EL (cell line): ENCODE data around the gene SLC35F5.
A peak's percentile ranks its signal among the peaks of the same experiment; 100 is the strongest.
"Not testable (repeated sequence)": the region's sequence is repeated elsewhere in the genome, so short reads cannot be mapped to it uniquely, and the experiment has no call there.

Source experiments
- DNase-seq: peaks from one replicate; pipeline ENCODE4 v3.0.0-alpha.2; 2016

SLC35F5 gene

DNA sequence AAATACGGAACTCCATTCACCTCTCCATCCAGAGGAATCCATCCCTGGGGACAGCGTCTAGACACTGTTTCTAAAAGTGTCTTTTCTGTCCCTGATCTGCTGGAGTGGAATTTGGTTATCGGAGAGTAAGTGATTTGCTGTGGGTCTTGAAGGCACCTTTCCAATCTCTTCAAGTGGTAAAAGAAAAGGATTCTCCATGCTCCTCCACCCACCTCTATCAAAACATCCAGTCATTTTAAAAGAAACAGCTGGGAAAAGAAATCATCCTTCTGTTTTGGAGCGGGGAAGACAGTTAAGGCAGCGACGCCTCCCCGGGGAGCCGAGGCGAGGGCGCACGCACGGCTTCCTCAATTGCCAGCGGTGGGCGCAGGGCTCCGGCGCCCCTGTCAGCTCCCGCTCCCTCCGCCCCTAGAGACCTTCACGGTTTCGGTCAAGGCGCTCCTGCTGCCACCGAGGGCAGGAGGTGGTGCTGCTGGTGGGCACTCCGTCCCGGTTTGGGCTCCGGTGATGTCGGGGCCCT lies 547 bp downstream of the SLC35F5 start:
- no peak for DNase-seq

DNA sequence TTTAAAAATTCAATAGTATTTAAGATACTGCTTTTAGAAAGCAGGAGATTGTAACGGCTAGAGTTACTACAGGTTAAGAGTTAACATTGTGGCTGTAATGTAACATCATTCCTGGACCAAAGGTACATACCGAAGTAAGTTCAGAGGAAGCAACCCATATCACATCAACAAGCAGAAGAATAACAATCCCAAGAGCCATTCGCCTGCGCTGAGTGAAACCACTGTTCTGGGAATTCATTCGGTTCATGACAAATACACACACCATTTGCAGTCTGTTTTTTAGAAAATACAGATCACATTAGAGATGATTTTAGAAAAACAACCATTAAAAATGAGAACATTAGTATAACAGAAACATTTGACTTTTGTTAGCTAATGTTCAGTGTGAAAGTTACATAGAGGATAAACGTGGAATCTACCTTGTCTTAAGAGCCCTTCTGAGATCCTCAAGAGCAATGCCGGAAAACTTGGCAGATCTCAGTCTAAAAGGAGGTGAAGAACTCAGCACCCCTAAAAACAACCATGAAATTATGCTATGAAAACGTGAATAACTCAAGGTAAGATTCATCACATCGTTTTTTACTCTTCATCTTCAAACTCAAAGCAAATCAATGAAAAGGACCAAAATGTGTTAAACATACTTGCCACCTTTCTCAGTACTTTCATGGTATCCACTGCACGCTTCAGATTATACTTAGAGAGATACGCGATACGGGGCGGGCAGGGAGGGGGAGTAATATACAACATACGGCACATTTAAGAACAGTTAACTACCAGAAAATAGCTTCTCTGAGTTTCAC lies 1.2 kb downstream of the SLC35F5 start:
- peak; percentile 32 for DNase-seq

GRCh38 chr2:113754160-113754559 lies 2.3 kb downstream of the SLC35F5 start:
- no peak for DNase-seq

- DNase-seq = no peak
Measured at GRCh38 chr2:113750385-113750784, 6.1 kb downstream of the SLC35F5 start.

DNA sequence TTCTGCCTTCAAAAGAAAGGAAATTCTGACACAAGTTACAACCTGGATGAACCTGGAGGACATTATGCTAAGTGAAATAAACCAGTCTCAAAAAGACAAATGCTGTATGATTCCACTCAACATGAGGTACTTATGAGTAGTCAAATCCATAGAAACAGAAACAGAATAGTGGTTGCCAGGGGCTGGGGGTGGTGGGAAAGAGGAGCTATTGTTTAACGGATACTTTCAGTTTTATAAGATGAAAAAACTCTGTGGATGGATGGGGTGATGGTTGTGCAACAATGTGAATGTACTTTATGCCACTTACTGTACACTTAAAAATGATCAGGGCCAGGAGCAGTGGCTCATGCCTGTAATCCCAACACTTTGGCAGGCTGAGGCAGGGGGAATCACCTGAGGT lies 15.4 kb downstream of the SLC35F5 start:
- DNase-seq = no peak

- no peak for DNase-seq
Measured at GRCh38 chr2:113739849-113740248, 16.6 kb downstream of the SLC35F5 start.

DNA sequence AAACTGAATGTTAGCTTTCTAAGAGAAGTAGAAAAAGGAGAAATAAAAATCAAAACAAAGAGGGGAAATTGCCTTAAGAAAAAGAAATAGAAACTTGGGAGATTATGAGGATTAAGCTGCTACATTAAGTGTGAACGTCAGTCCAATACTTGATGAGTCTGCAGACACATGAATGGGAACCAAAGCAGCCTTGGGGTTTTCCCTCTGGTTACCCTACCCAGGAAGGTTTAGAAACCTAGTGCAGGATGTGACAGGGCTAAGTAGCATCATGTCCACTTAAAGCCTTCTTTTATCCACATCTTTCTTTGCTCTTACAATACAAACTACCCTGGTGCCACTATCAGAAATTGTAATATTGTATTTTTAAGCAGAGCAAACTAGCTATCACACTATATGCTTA lies 22.3 kb downstream of the SLC35F5 start:
- no peak for DNase-seq

- no peak for DNase-seq
Measured at GRCh38 chr2:113724010-113724409, 32.4 kb downstream of the SLC35F5 start.

- DNase-seq = no peak
Measured at GRCh38 chr2:113723411-113723810, 33.0 kb downstream of the SLC35F5 start.

- DNase-seq = peak; percentile 6
Measured at GRCh38 chr2:113720167-113720566, 36.3 kb downstream of the SLC35F5 start.

GRCh38 chr2:113716291-113716690 lies 40.2 kb downstream of the SLC35F5 start:
- peak; percentile 47 for DNase-seq

- DNase-seq = no peak
Measured at GRCh38 chr2:113712941-113713340, 43.5 kb downstream of the SLC35F5 start.

- DNase-seq = no peak
Measured at GRCh38 chr2:113711851-113712250, 44.6 kb downstream of the SLC35F5 start.

GRCh38 chr2:113709022-113709421 lies 47.4 kb downstream of the SLC35F5 start:
- DNase-seq = no peak

DNA sequence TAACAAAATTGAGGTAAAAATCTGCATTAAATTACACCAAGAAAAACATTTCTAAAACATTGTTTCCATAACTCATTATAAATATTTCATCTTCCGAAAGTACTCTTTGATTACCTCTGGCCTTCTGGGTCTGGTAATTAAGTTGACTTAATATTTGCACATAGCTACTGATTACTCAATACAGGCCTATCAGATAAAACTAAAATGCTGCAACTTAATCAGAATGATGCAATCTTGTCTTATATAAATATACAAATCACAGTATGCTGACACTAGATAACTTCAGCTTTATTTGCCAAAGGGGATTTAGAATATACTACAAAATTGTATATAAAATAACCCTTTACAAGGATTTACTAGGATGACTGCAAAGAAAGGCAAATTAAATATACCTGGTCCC lies 49.3 kb downstream of the SLC35F5 start:
- no peak for DNase-seq

- DNase-seq = no peak
Measured at GRCh38 chr2:113705982-113706523, 50.4 kb downstream of the SLC35F5 start.

DNA sequence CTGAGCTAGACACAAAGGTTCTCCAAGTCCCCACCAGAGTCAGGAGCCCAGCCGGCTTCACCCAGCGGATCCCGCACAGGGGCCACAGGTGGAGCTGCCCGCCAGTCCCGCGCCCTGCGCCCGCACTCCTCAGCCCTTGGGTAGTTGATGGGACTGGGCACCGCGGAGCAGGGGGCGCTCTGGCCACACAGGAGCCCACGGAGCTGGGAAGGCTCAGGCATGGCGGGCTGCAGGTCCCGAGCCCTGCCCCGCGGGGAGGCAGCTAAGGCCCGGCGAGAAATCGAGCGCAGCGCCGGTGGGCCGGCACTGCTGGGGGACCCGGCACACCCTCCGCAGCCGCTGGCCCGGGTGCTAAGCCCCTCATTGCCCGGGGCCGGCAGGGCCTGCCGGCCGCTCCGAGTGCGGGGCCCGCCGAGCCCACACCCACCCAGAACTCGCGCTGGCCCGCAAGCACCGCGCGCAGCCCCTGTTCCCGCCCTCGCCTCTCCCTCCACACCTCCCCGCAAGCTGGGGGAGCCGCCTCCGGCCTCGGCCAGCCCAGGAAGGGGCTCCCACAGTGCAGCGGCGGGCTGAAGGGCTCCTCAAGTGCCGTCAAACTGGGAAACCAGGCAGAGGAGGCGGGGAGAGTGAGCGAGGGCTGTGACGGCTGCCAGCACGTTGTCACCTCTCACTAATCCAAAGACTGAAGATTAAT lies 52.0 kb downstream of the SLC35F5 start:
- not testable (repeated sequence) for DNase-seq

DNA sequence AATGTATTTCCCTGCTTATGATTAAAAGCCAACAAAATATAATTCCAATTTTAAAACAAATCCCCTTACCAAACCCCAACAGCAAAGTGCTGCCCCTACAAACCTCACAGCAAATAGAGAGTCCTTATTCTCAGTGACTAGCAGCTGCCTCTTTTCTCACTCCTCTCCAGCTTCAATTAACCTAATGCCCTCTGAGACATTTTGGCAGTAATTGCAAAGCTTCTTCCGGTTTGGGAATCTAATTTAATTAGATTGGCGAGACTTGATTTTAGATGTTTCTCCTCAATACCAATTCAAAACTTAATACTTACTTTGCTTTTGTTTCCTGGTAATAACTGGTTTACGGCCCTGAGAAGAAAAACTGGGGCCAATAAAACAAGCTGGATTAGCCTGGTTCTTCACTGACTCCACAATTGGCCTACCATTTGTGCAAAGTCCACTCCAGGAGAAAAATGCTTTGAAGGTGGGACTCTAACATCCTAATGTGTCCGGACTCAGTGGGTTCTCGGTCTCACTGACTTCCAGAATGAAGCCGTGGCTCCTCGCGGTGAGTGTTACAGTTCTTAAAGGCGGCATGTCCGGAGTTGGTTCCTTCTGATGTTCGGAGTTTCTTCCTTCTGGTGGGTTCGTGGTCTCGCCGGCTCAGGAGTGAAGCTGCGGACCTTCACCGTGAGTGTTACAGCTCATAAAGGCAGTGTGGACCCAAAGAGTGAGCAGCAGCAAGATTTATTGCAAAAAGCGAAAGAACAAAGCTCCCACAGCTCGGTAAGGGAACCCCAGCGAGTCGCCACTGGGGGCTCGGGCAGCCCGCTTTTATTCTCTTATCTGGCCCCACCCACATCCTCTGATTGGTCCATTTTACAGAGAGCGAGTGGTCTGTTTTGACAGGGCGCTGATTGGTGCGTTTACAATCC lies 52.8 kb downstream of the SLC35F5 start:
- no peak for DNase-seq

DNA sequence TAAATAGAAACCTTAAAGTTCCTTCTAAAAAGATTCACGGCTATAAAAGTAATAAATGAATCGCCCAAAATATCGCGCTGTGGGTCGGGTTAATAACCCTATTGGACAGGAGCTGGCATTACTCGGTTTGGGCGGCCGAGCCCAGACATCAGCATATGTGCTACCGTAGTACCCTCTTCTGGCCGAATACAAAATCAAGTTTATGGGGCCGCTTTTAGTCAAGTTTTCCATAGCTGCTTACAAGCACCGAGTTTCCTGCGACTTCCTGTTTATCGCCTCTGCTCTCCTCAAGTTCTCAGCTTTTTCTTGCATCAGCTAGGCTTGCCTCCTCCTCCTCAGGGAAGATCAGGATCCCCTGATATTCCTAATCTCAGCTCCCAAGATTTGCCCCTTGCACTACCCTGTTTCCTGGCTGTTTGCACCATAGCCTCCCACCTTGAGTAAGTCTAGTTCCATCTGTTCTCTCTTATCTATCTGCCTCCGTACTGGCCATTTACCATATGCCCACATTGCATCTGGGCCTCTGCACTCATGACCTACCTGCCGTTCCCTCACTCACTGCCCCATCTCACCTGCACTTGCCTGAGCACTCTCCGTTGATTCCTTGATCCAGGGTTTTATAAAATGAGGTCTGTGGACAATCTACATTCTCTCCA lies 56.1 kb downstream of the SLC35F5 start:
- DNase-seq = no peak

- DNase-seq = no peak
Measured at GRCh38 chr2:113698892-113699447, 57.5 kb downstream of the SLC35F5 start.

DNA sequence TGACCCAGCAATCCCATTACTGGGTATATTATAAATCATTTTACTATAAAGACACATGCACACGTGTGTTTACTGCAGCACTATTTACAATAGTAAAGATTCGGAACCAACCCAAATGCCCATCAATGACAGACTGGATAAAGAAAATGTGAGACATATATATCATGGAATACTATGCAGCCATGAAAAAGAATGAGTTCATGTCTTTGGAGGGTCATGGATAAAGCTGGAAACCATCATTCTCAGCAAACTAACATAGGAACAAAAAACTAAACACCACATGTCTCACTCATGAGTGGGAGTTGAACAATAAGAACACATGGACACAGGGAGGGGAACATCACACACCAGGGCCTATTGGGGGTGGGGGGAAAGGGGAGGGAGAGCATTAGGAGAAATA lies 58.2 kb downstream of the SLC35F5 start:
- not testable (repeated sequence) for DNase-seq

- DNase-seq = peak; percentile 11
Measured at GRCh38 chr2:113697516-113697915, 58.9 kb downstream of the SLC35F5 start.
